H9 (cell line): ENCODE measurements around the gene ABLIM3. TPM values are rescaled to one million over a fixed set of nuclear protein-coding genes. Genes with fewer than 3 reads are reported as not detected.

Source experiments
- DNase-seq: peaks from one replicate; pipeline ENCODE4 v3.0.0-alpha.2; 2017
- H2AFZ ChIP-seq: one replicate; pipeline ENCODE4 v1.6.1; 2013; ENCODE audit warnings: mild to moderate bottlenecking, low read length, control low read depth, moderate library complexity
- H2AK5ac ChIP-seq: 2 replicates; pipeline ENCODE4 v1.6.1; 2013; ENCODE audit warnings: low read length, control low read depth, mixed read lengths; ENCODE audit not compliant: insufficient read length
- H2BK120ac ChIP-seq: one replicate; pipeline ENCODE4 v1.6.1; 2013; ENCODE audit warnings: low read depth, mild to moderate bottlenecking, low read length, control low read depth, inconsistent platforms; ENCODE audit not compliant: poor library complexity, severe bottlenecking
- H2BK12ac ChIP-seq: 2 replicates; pipeline ENCODE4 v1.6.1; 2013; ENCODE audit warnings: low read length, control low read depth, mixed read lengths, low read depth; ENCODE audit not compliant: insufficient read length
- H2BK15ac ChIP-seq: 2 replicates; pipeline ENCODE4 v1.6.1; 2013; ENCODE audit warnings: low read depth, low read length, control low read depth
- H2BK20ac ChIP-seq: one replicate; pipeline ENCODE4 v1.6.1; 2013; ENCODE audit warnings: low read depth, mild to moderate bottlenecking, low read length, control low read depth, inconsistent platforms; ENCODE audit not compliant: poor library complexity, severe bottlenecking
- H2BK5ac ChIP-seq: 2 replicates; pipeline ENCODE4 v1.6.1; 2013; ENCODE audit warnings: low read length, control low read depth, mixed read lengths; ENCODE audit not compliant: insufficient read length
- H3K14ac ChIP-seq: 2 replicates; pipeline ENCODE4 v1.6.1; 2013; ENCODE audit warnings: low read length, control low read depth; ENCODE audit not compliant: insufficient read depth
- H3K18ac ChIP-seq: 2 replicates; pipeline ENCODE4 v1.6.1; 2013; ENCODE audit warnings: low read depth, mild to moderate bottlenecking, mixed read lengths, low read length, control low read depth; ENCODE audit not compliant: insufficient read length
- H3K23ac ChIP-seq: 2 replicates; pipeline ENCODE4 v1.6.1; 2013; ENCODE audit warnings: low read length, control low read depth, mixed read lengths, low read depth; ENCODE audit not compliant: insufficient read length
- H3K23me2 ChIP-seq: 2 replicates; pipeline ENCODE4 v1.6.1; 2013; ENCODE audit warnings: low read depth, mild to moderate bottlenecking, mixed read lengths, low read length, control low read depth; ENCODE audit not compliant: insufficient read length, poor library complexity, severe bottlenecking
- H3K27ac ChIP-seq: 2 replicates; pipeline ENCODE4 v1.5.1; 2013; ENCODE audit warnings: low read length, control low read depth, mixed read lengths, low read depth; ENCODE audit not compliant: insufficient read length
- H3K27me3 ChIP-seq: 2 replicates; pipeline ENCODE4 v1.6.1; 2013; ENCODE audit warnings: low read length, control low read depth, inconsistent platforms; ENCODE audit not compliant: insufficient read depth
- H3K4ac ChIP-seq: 2 replicates; pipeline ENCODE4 v1.6.1; 2013; ENCODE audit warnings: low read depth, mild to moderate bottlenecking, control low read depth, inconsistent platforms, low read length, moderate library complexity
- H3K4me1 ChIP-seq: 2 replicates; pipeline ENCODE4 v1.6.1; 2013; ENCODE audit warnings: low read length, control low read depth, inconsistent platforms; ENCODE audit not compliant: insufficient read depth
- H3K4me2 ChIP-seq: 2 replicates; pipeline ENCODE4 v1.6.1; 2013; ENCODE audit warnings: low read length, control low read depth, mixed read lengths; ENCODE audit not compliant: insufficient read length, insufficient read depth
- H3K56ac ChIP-seq: 2 replicates; pipeline ENCODE4 v1.6.1; 2013; ENCODE audit warnings: low read depth, mild to moderate bottlenecking, mixed read lengths, low read length, control low read depth; ENCODE audit not compliant: insufficient read length
- H3K79me1 ChIP-seq: 2 replicates; pipeline ENCODE4 v1.6.1; 2013; ENCODE audit warnings: low read depth, mild to moderate bottlenecking, moderate library complexity, low read length, control low read depth, inconsistent platforms; ENCODE audit not compliant: insufficient read depth, poor library complexity, severe bottlenecking
- H3K79me2 ChIP-seq: 2 replicates; pipeline ENCODE4 v1.6.1; 2013; ENCODE audit warnings: low read length, control low read depth, inconsistent platforms; ENCODE audit not compliant: insufficient read depth
- H3K9ac ChIP-seq: 2 replicates; pipeline ENCODE4 v1.6.1; 2013; ENCODE audit warnings: low read length, control low read depth, mixed read lengths; ENCODE audit not compliant: insufficient read length; ENCODE audit errors: extremely low read depth
- H3K9me3 ChIP-seq: one replicate; pipeline ENCODE4 v1.6.1; 2013; ENCODE audit warnings: low read depth, low read length, inconsistent platforms; ENCODE audit not compliant: control insufficient read depth
- H3T11ph ChIP-seq: one replicate; pipeline ENCODE4 v1.6.1; 2013; ENCODE audit warnings: mild to moderate bottlenecking, low read length, control low read depth, inconsistent platforms
- H4K20me1 ChIP-seq: one replicate; pipeline ENCODE4 v1.6.1; 2013; ENCODE audit not compliant: control insufficient read depth, insufficient read length, insufficient read depth
- H4K5ac ChIP-seq: 2 replicates; pipeline ENCODE4 v1.6.1; 2013; ENCODE audit warnings: low read depth, mild to moderate bottlenecking, mixed read lengths, low read length, control low read depth; ENCODE audit not compliant: insufficient read length
- H4K8ac ChIP-seq: replicated peaks from 2 replicates; pipeline ENCODE4 v1.6.1; 2013; ENCODE audit warnings: low read length, control low read depth, mixed read lengths, low read depth; ENCODE audit not compliant: insufficient read length
- H4K91ac ChIP-seq: 2 replicates; pipeline ENCODE4 v1.6.1; 2013; ENCODE audit warnings: low read depth, mild to moderate bottlenecking, moderate library complexity, mixed read lengths, low read length, control low read depth; ENCODE audit not compliant: insufficient read length
- H3K27ac Mint-ChIP-seq, 3 experiments: 2 replicates in 2 of 3; 3 replicates in 1 of 3; pipeline ENCODE4 v1.8.0; 2020 to 2021; ENCODE audit warnings: mixed read lengths in 3 of 3, mild to moderate bottlenecking in 1 of 3, moderate library complexity in 1 of 3
- H3K27me3 Mint-ChIP-seq: 2 replicates; pipeline ENCODE4 v1.8.0; 2021; ENCODE audit warnings: low read depth, mild to moderate bottlenecking, moderate library complexity, mixed read lengths
- H3K36me3 Mint-ChIP-seq, 3 experiments: 2 replicates in 2 of 3; 3 replicates in 1 of 3; pipeline ENCODE4 v1.8.0; 2020 to 2021; ENCODE audit warnings: low read depth in 3 of 3, mixed read lengths in 3 of 3; ENCODE audit not compliant: insufficient read depth in 1 of 3
- H3K4me1 Mint-ChIP-seq, 2 experiments: 2 replicates each; pipeline ENCODE4 v1.8.0; 2020; ENCODE audit warnings: mixed read lengths in 2 of 2
- H3K4me3 Mint-ChIP-seq, 2 experiments: 2 replicates in 1 of 2; 3 replicates in 1 of 2; pipeline ENCODE4 v1.8.0; 2020 to 2021; ENCODE audit warnings: mild to moderate bottlenecking in 2 of 2, mixed read lengths in 2 of 2, moderate library complexity in 1 of 2
- H3K9me3 Mint-ChIP-seq, 2 experiments: 2 replicates in 1 of 2; 3 replicates in 1 of 2; pipeline ENCODE4 v1.8.0; 2020; ENCODE audit warnings: mild to moderate bottlenecking in 2 of 2, mixed read lengths in 2 of 2, moderate library complexity in 1 of 2
- WGBS: extraction: QIAGEN DNeasy Blood & Tissue Kit; methylation state at CpG from one replicate; pipeline ENCODE4 v1.1.7; 2013; ENCODE audit warnings: missing lambda C conversion rate, low lambda C conversion rate, mixed read lengths; ENCODE audit not compliant: insufficient read length; ENCODE audit errors: extremely low coverage; 5-methylcytosine and 5-hydroxymethylcytosine counted together
- total RNA-seq: library from RNA; stranded (reverse); gene quantifications from 2 replicates; pipeline ENCODE4 v1.2.1, GENCODE V29; 2021
- TF ChIP-seq, protein P1 (sequence below): fragments of 200-600 bp; sonication (generic); conservative IDR thresholded peaks from 3 replicates; pipeline ENCODE4 v1.8.0; 2021; ENCODE audit warnings: antibody characterized with exemption, mild to moderate bottlenecking

Gene ABLIM3
- total RNA-seq, 1 experiment from 2014 or later = 0.20 TPM

DNA sequence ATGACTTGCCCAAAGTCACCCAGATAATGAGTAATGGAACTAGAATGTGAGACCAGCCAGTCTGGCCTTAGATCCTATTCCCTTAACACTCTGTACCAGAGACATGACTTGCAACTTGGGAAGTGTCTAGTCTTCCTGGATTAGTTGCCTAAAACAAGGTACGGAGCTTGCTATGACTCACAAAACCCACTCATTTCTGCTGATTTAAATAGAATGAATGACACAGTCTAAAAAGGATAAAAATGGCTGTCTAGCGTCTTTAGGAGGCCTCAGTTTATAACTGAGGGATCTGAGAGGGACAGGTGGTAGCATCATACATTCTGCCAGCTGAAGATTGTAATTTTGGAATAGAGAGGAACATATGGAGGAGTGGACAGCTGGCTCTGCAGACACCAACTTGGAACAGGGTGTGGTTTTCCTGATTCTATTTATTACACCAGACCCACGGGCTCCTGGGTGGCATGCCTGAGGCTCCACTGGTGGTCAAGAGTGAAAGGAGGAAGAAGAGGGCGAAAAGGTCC lies 62.7 kb downstream of the ABLIM3 start:
- no CpG with 5 or more reads among the region's 4 CpGs for WGBS
- Mint-ChIP-seq H3K27me3 (no peaks in the 10 kb centered on the region; the same call in 1 of the 2 replicates), H3K4me1 (no peaks in the 10 kb centered on the region), H3K36me3 (no peaks in the 10 kb centered on the region), H3K27ac (no peak overlapping the region), H3K4me3 (no peak overlapping the region), H3K9me3 (no peaks in the 10 kb centered on the region; a peak in 1 of 5 replicates)
- H3T11ph ChIP-seq = no peak overlapping the region
- no peak overlapping the region for H3K18ac ChIP-seq
- H3K27me3 ChIP-seq = no peaks in the 10 kb centered on the region
- no peak overlapping the region for H2BK120ac ChIP-seq
- no peaks in the 10 kb centered on the region for H3K79me2 ChIP-seq
- no peaks in the 10 kb centered on the region for H3K79me1 ChIP-seq
- H3K9me3 ChIP-seq = no peaks in the 10 kb centered on the region
- DNase-seq = no peak
- no peak overlapping the region for H2BK20ac ChIP-seq
- no peak overlapping the region for H3K4ac ChIP-seq
- no peak overlapping the region for H3K9ac ChIP-seq
- H4K5ac ChIP-seq = no peak overlapping the region
- H2BK15ac ChIP-seq = no peak overlapping the region
- no peak overlapping the region for H3K14ac ChIP-seq
- H2BK5ac ChIP-seq = no peak overlapping the region
- TF ChIP-seq, protein P1, sequence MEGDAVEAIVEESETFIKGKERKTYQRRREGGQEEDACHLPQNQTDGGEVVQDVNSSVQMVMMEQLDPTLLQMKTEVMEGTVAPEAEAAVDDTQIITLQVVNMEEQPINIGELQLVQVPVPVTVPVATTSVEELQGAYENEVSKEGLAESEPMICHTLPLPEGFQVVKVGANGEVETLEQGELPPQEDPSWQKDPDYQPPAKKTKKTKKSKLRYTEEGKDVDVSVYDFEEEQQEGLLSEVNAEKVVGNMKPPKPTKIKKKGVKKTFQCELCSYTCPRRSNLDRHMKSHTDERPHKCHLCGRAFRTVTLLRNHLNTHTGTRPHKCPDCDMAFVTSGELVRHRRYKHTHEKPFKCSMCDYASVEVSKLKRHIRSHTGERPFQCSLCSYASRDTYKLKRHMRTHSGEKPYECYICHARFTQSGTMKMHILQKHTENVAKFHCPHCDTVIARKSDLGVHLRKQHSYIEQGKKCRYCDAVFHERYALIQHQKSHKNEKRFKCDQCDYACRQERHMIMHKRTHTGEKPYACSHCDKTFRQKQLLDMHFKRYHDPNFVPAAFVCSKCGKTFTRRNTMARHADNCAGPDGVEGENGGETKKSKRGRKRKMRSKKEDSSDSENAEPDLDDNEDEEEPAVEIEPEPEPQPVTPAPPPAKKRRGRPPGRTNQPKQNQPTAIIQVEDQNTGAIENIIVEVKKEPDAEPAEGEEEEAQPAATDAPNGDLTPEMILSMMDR = no peak
- no peak overlapping the region for H3K23ac ChIP-seq
- H4K20me1 ChIP-seq = no peaks in the 10 kb centered on the region
- H3K27ac ChIP-seq = no peak overlapping the region
- H3K4me2 ChIP-seq = no peak overlapping the region
- H3K56ac ChIP-seq = no peak overlapping the region
- H2BK12ac ChIP-seq = no peak overlapping the region
- H2AFZ ChIP-seq = no peak overlapping the region
- no peak overlapping the region for H4K8ac ChIP-seq
- H4K91ac ChIP-seq = no peak overlapping the region
- H3K4me1 ChIP-seq = no peaks in the 10 kb centered on the region
- H3K23me2 ChIP-seq = no peaks in the 10 kb centered on the region
- H2AK5ac ChIP-seq = no peak overlapping the region
